H9 (cell line): ENCODE data around the gene GIPC2. TPM values are rescaled to one million over a fixed set of nuclear protein-coding genes. Genes with fewer than 3 reads are reported as not detected.
"Not testable (repeated sequence)": the region's sequence is repeated elsewhere in the genome, so short reads cannot be mapped to it uniquely, and the experiment has no call there.

Experiments
- DNase-seq: peaks from one replicate; pipeline ENCODE4 v3.0.0-alpha.2; 2017
- H2AFZ ChIP-seq: one replicate; pipeline ENCODE4 v1.6.1; 2013; ENCODE audit warnings: mild to moderate bottlenecking, low read length, control low read depth, moderate library complexity
- H2AK5ac ChIP-seq: 2 replicates; pipeline ENCODE4 v1.6.1; 2013; ENCODE audit warnings: low read length, control low read depth, mixed read lengths; ENCODE audit not compliant: insufficient read length
- H2BK120ac ChIP-seq: one replicate; pipeline ENCODE4 v1.6.1; 2013; ENCODE audit warnings: low read depth, mild to moderate bottlenecking, low read length, control low read depth, inconsistent platforms; ENCODE audit not compliant: poor library complexity, severe bottlenecking
- H2BK12ac ChIP-seq: 2 replicates; pipeline ENCODE4 v1.6.1; 2013; ENCODE audit warnings: low read length, control low read depth, mixed read lengths, low read depth; ENCODE audit not compliant: insufficient read length
- H2BK15ac ChIP-seq: 2 replicates; pipeline ENCODE4 v1.6.1; 2013; ENCODE audit warnings: low read depth, low read length, control low read depth
- H2BK20ac ChIP-seq: one replicate; pipeline ENCODE4 v1.6.1; 2013; ENCODE audit warnings: low read depth, mild to moderate bottlenecking, low read length, control low read depth, inconsistent platforms; ENCODE audit not compliant: poor library complexity, severe bottlenecking
- H2BK5ac ChIP-seq: 2 replicates; pipeline ENCODE4 v1.6.1; 2013; ENCODE audit warnings: low read length, control low read depth, mixed read lengths; ENCODE audit not compliant: insufficient read length
- H3K14ac ChIP-seq: 2 replicates; pipeline ENCODE4 v1.6.1; 2013; ENCODE audit warnings: low read length, control low read depth; ENCODE audit not compliant: insufficient read depth
- H3K18ac ChIP-seq: 2 replicates; pipeline ENCODE4 v1.6.1; 2013; ENCODE audit warnings: low read depth, mild to moderate bottlenecking, mixed read lengths, low read length, control low read depth; ENCODE audit not compliant: insufficient read length
- H3K23ac ChIP-seq: 2 replicates; pipeline ENCODE4 v1.6.1; 2013; ENCODE audit warnings: low read length, control low read depth, mixed read lengths, low read depth; ENCODE audit not compliant: insufficient read length
- H3K23me2 ChIP-seq: 2 replicates; pipeline ENCODE4 v1.6.1; 2013; ENCODE audit warnings: low read depth, mild to moderate bottlenecking, mixed read lengths, low read length, control low read depth; ENCODE audit not compliant: insufficient read length, poor library complexity, severe bottlenecking
- H3K27ac ChIP-seq: 2 replicates; pipeline ENCODE4 v1.5.1; 2013; ENCODE audit warnings: low read length, control low read depth, mixed read lengths, low read depth; ENCODE audit not compliant: insufficient read length
- H3K27me3 ChIP-seq: 2 replicates; pipeline ENCODE4 v1.6.1; 2013; ENCODE audit warnings: low read length, control low read depth, inconsistent platforms; ENCODE audit not compliant: insufficient read depth
- H3K4ac ChIP-seq: 2 replicates; pipeline ENCODE4 v1.6.1; 2013; ENCODE audit warnings: low read depth, mild to moderate bottlenecking, control low read depth, inconsistent platforms, low read length, moderate library complexity
- H3K4me1 ChIP-seq: 2 replicates; pipeline ENCODE4 v1.6.1; 2013; ENCODE audit warnings: low read length, control low read depth, inconsistent platforms; ENCODE audit not compliant: insufficient read depth
- H3K4me2 ChIP-seq: 2 replicates; pipeline ENCODE4 v1.6.1; 2013; ENCODE audit warnings: low read length, control low read depth, mixed read lengths; ENCODE audit not compliant: insufficient read length, insufficient read depth
- H3K56ac ChIP-seq: 2 replicates; pipeline ENCODE4 v1.6.1; 2013; ENCODE audit warnings: low read depth, mild to moderate bottlenecking, mixed read lengths, low read length, control low read depth; ENCODE audit not compliant: insufficient read length
- H3K79me1 ChIP-seq: 2 replicates; pipeline ENCODE4 v1.6.1; 2013; ENCODE audit warnings: low read depth, mild to moderate bottlenecking, moderate library complexity, low read length, control low read depth, inconsistent platforms; ENCODE audit not compliant: insufficient read depth, poor library complexity, severe bottlenecking
- H3K79me2 ChIP-seq: 2 replicates; pipeline ENCODE4 v1.6.1; 2013; ENCODE audit warnings: low read length, control low read depth, inconsistent platforms; ENCODE audit not compliant: insufficient read depth
- H3K9ac ChIP-seq: 2 replicates; pipeline ENCODE4 v1.6.1; 2013; ENCODE audit warnings: low read length, control low read depth, mixed read lengths; ENCODE audit not compliant: insufficient read length; ENCODE audit errors: extremely low read depth
- H3K9me3 ChIP-seq: one replicate; pipeline ENCODE4 v1.6.1; 2013; ENCODE audit warnings: low read depth, low read length, inconsistent platforms; ENCODE audit not compliant: control insufficient read depth
- H3T11ph ChIP-seq: one replicate; pipeline ENCODE4 v1.6.1; 2013; ENCODE audit warnings: mild to moderate bottlenecking, low read length, control low read depth, inconsistent platforms
- H4K20me1 ChIP-seq: one replicate; pipeline ENCODE4 v1.6.1; 2013; ENCODE audit not compliant: control insufficient read depth, insufficient read length, insufficient read depth
- H4K5ac ChIP-seq: 2 replicates; pipeline ENCODE4 v1.6.1; 2013; ENCODE audit warnings: low read depth, mild to moderate bottlenecking, mixed read lengths, low read length, control low read depth; ENCODE audit not compliant: insufficient read length
- H4K8ac ChIP-seq: replicated peaks from 2 replicates; pipeline ENCODE4 v1.6.1; 2013; ENCODE audit warnings: low read length, control low read depth, mixed read lengths, low read depth; ENCODE audit not compliant: insufficient read length
- H4K91ac ChIP-seq: 2 replicates; pipeline ENCODE4 v1.6.1; 2013; ENCODE audit warnings: low read depth, mild to moderate bottlenecking, moderate library complexity, mixed read lengths, low read length, control low read depth; ENCODE audit not compliant: insufficient read length
- H3K27ac Mint-ChIP-seq, 3 experiments: 2 replicates in 2 of 3; 3 replicates in 1 of 3; pipeline ENCODE4 v1.8.0; 2020 to 2021; ENCODE audit warnings: mixed read lengths in 3 of 3, mild to moderate bottlenecking in 1 of 3, moderate library complexity in 1 of 3
- H3K27me3 Mint-ChIP-seq: 2 replicates; pipeline ENCODE4 v1.8.0; 2021; ENCODE audit warnings: low read depth, mild to moderate bottlenecking, moderate library complexity, mixed read lengths
- H3K36me3 Mint-ChIP-seq, 3 experiments: 2 replicates in 2 of 3; 3 replicates in 1 of 3; pipeline ENCODE4 v1.8.0; 2020 to 2021; ENCODE audit warnings: low read depth in 3 of 3, mixed read lengths in 3 of 3; ENCODE audit not compliant: insufficient read depth in 1 of 3
- H3K4me1 Mint-ChIP-seq, 2 experiments: 2 replicates each; pipeline ENCODE4 v1.8.0; 2020; ENCODE audit warnings: mixed read lengths in 2 of 2
- H3K4me3 Mint-ChIP-seq, 2 experiments: 2 replicates in 1 of 2; 3 replicates in 1 of 2; pipeline ENCODE4 v1.8.0; 2020 to 2021; ENCODE audit warnings: mild to moderate bottlenecking in 2 of 2, mixed read lengths in 2 of 2, moderate library complexity in 1 of 2
- H3K9me3 Mint-ChIP-seq, 2 experiments: 2 replicates in 1 of 2; 3 replicates in 1 of 2; pipeline ENCODE4 v1.8.0; 2020; ENCODE audit warnings: mild to moderate bottlenecking in 2 of 2, mixed read lengths in 2 of 2, moderate library complexity in 1 of 2
- CTCF ChIP-seq: fragments of 200-600 bp; sonication (generic); conservative IDR thresholded peaks from 3 replicates; pipeline ENCODE4 v1.8.0; 2021; ENCODE audit warnings: antibody characterized with exemption, mild to moderate bottlenecking
- WGBS: extraction: QIAGEN DNeasy Blood & Tissue Kit; methylation state at CpG from one replicate; pipeline ENCODE4 v1.1.7; 2013; ENCODE audit warnings: missing lambda C conversion rate, low lambda C conversion rate, mixed read lengths; ENCODE audit not compliant: insufficient read length; ENCODE audit errors: extremely low coverage; 5-methylcytosine and 5-hydroxymethylcytosine counted together
- total RNA-seq: library from RNA; stranded (reverse); gene quantifications from 2 replicates; pipeline ENCODE4 v1.2.1, GENCODE V29; 2021

Gene GIPC2
- total RNA-seq, 1 experiment from 2014 or later, result 0.85 TPM

DNA sequence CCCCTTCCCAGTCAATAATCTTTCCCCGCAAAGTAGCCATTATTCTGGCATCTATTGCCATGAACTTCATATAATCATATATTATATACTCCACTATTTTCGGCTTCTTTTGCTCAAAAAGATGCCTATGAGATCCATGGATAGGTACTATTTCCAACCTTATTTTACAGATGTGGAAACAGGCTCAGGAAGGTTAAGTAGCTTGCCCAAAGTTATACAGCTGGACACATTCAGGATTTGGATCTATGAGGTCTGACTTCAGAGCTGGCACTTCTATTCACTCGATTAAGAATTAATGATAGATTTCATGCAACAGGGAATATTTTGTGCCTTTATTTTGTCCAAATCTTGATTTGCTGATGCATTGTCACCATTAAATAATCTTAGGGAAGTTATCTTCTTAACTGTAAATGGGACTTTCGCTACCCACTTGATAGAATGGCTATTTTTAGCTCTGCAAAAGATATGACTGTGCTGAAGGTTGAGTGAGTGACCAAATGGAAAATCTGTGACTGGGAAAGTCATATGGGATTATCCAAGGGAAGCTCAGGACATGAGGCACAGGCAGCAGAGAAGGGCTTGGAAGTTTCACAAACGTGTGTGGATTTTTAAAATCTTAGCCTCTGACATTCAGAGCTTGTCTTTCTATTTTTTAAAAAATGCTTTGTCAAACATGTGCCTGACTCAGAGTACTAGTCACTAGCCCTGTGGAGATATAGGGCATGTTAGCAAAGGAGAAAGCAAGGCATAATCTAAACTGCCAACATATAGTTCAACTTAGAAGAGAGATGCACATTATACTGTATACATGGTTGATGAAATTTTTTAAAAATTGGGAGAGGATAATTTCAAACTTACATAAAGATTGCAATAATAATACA lies 36.5 kb downstream of the GIPC2 start:
- Histone ChIP-seq H3K56ac (no peak overlapping the region), H3K18ac (no peak overlapping the region), H3K27ac (no peak overlapping the region), H2BK12ac (no peak overlapping the region), H4K91ac (no peak overlapping the region), H2BK5ac (no peak overlapping the region), H3K23me2 (no peaks in the 10 kb centered on the region), H4K20me1 (no peaks in the 10 kb centered on the region), H3K23ac (no peak overlapping the region), H2BK15ac (no peak overlapping the region), H3T11ph (no peak overlapping the region), H3K4me1 (0 out of 2 replicates have a peak, but pooled peaks cover 3% of the 10 kb centered on the region), H2BK120ac (no peak overlapping the region), H2BK20ac (no peak overlapping the region), H3K4me2 (no peak overlapping the region), H2AK5ac (no peak overlapping the region), H3K79me2 (no peaks in the 10 kb centered on the region), H4K8ac (no peak overlapping the region), H3K27me3 (no peaks in the 10 kb centered on the region), H4K5ac (no peak overlapping the region), H3K14ac (no peak overlapping the region), H3K9ac (no peak overlapping the region), H3K9me3 (no peaks in the 10 kb centered on the region), H3K79me1 (no peaks in the 10 kb centered on the region), H3K4ac (no peak overlapping the region), H2AFZ (no peak overlapping the region)
- no peak for TF ChIP-seq CTCF
- no peak for DNase-seq
- WGBS, result no CpG with 5 or more reads among the region's 5 CpGs
- Mint-ChIP-seq H3K4me3 (no peak overlapping the region), H3K9me3 (peaks cover 7 to 8% of the 10 kb centered on the region in 2 experiments; a peak in 4 of 5 replicates), H3K27me3 (no peaks in the 10 kb centered on the region), H3K36me3 (peaks cover 0 to 5% (median 4%) of the 10 kb centered on the region in 3 experiments; a peak in 2 of 7 replicates), H3K4me1 (peaks cover 15 to 16% of the 10 kb centered on the region in 2 experiments), H3K27ac (no peak overlapping the region)

GRCh38 chr1:78084639-78085038 lies 38.9 kb downstream of the GIPC2 start:
- not testable (repeated sequence) for H3K4me1 Mint-ChIP-seq, H4K8ac ChIP-seq, H3K79me1 ChIP-seq, H3K27ac Mint-ChIP-seq, H3K18ac ChIP-seq, H3K23ac ChIP-seq, H2BK12ac ChIP-seq, H2AK5ac ChIP-seq, H2BK120ac ChIP-seq, H2BK20ac ChIP-seq, H3K4ac ChIP-seq, H3K27me3 ChIP-seq, H2AFZ ChIP-seq, H3K27ac ChIP-seq, H3K9me3 Mint-ChIP-seq, H3K4me2 ChIP-seq, H3K9me3 ChIP-seq, H2BK15ac ChIP-seq, H3K56ac ChIP-seq, H3T11ph ChIP-seq, H4K91ac ChIP-seq, H3K4me1 ChIP-seq, H3K27me3 Mint-ChIP-seq, H2BK5ac ChIP-seq, H3K9ac ChIP-seq, H3K4me3 Mint-ChIP-seq, H4K5ac ChIP-seq, H4K20me1 ChIP-seq, DNase-seq, H3K36me3 Mint-ChIP-seq, H3K23me2 ChIP-seq, H3K14ac ChIP-seq, H3K79me2 ChIP-seq
